Measurements from ENCODE around the gene NR1I2.

- TF ChIP-seq TAF1 (IDR thresholded peaks at IDR 0.05; ENCODE audit: control insufficient read depth, extremely low read depth, insufficient read depth, low read length, severe bottlenecking) (no peak), TCF15 (CRISPR knock-in tag; IDR thresholded peaks at IDR 0.05) (no peak), E2F1 (CRISPR knock-in tag; IDR thresholded peaks at IDR 0.05) (no peak), USF2 (CRISPR knock-in tag; IDR thresholded peaks at IDR 0.05) (no peak), SP1 (CRISPR knock-in tag; IDR thresholded peaks at IDR 0.05) (no peak), HIVEP1 (CRISPR knock-in tag; IDR thresholded peaks at IDR 0.05) (no peak), ETV6 (IDR thresholded peaks at IDR 0.05; ENCODE audit: borderline replicate concordance in 1 of 2, low read depth in 2 of 2, low read length in 1 of 2) (no peak), ETV6 (CRISPR knock-in tag; IDR thresholded peaks at IDR 0.05; ENCODE audit: borderline replicate concordance) (no peak), ZNF274 (IDR thresholded peaks at IDR 0.05; ENCODE audit: borderline replicate concordance, low read depth, low read length) (no peak), AFF4 (CRISPR knock-in tag; IDR thresholded peaks at IDR 0.05) (no peak), ZBTB17 (CRISPR knock-in tag; IDR thresholded peaks at IDR 0.05) (no peak), ZNF707 (CRISPR knock-in tag; conservative IDR thresholded peaks at IDR 0.05) (no peak)
These were observed at the start of gene NR1I2 for GRCh38 chr3:119781330-119782198.

All from K562 (cell line).